HEK293 (cell line): ENCODE data around the gene SLC22A13.

Experiments used
- YY1 ChIP-seq: fragments of 450-650 bp; formaldehyde crosslinking; IDR thresholded peaks from 2 replicates; pipeline ENCODE4 v1.5.1; 2018; ENCODE audit warnings: missing biosample characterization, missing genetic modification characterization
- ZNF514 ChIP-seq: fragments of 450-650 bp; formaldehyde crosslinking; IDR thresholded peaks from 2 replicates; pipeline ENCODE4 v1.5.1; 2016; ENCODE audit warnings: missing biosample characterization, missing genetic modification characterization
- ZNF768 ChIP-seq: fragments of 450-650 bp; formaldehyde crosslinking; IDR thresholded peaks from 2 replicates; pipeline ENCODE4 v1.5.1; 2018; ENCODE audit warnings: missing biosample characterization, mild to moderate bottlenecking, missing genetic modification characterization
- TF ChIP-seq, protein P1 (sequence below): fragments of 450-650 bp; formaldehyde crosslinking; IDR thresholded peaks from 2 replicates; pipeline ENCODE4 v1.5.1; 2017; ENCODE audit warnings: missing biosample characterization, missing genetic modification characterization
- TF ChIP-seq, protein P2 (sequence below): fragments of 450-650 bp; formaldehyde crosslinking; IDR thresholded peaks from 2 replicates; pipeline ENCODE4 v1.5.1; 2016; ENCODE audit warnings: missing biosample characterization, missing genetic modification characterization
- TF ChIP-seq, protein P3 (sequence below): sonication (generic); formaldehyde crosslinking; IDR thresholded peaks from 2 replicates; pipeline ENCODE4 v1.8.1; 2022; ENCODE audit warnings: mild to moderate bottlenecking, moderate library complexity, missing genetic modification reagents
- TF ChIP-seq, protein P4 (sequence below): fragments of 450-650 bp; formaldehyde crosslinking; IDR thresholded peaks from 2 replicates; pipeline ENCODE4 v1.5.1; 2016; ENCODE audit warnings: missing biosample characterization, missing genetic modification characterization

DNA sequence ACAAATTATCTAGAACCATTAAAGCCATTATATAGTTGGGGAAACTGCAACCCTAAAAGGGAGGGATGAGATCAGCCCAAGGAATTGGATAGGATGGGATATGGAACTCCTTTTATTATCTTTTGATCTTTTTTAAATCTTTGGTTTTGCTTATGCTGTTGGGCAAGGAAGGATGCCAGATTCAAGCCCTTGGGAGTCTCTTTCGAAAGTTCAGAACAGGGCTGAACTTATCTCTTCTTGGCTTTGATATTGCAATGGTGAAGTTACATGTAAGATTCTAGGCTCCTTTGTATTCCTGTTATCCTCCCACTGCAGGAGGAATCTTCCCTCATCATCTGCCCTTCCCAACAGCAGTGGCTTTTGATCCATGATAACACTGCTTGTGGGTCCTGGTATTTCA lies 10.0 kb upstream of the SLC22A13 start:
- TF ChIP-seq ZNF768 (tag by site-specific recombination) (no peak), YY1 (tag by site-specific recombination) (no peak), ZNF514 (tag by site-specific recombination) (no peak)
- TF ChIP-seq, protein P1, sequence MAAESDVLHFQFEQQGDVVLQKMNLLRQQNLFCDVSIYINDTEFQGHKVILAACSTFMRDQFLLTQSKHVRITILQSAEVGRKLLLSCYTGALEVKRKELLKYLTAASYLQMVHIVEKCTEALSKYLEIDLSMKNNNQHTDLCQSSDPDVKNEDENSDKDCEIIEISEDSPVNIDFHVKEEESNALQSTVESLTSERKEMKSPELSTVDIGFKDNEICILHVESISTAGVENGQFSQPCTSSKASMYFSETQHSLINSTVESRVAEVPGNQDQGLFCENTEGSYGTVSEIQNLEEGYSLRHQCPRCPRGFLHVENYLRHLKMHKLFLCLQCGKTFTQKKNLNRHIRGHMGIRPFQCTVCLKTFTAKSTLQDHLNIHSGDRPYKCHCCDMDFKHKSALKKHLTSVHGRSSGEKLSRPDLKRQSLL = no peak
- TF ChIP-seq, protein P2, sequence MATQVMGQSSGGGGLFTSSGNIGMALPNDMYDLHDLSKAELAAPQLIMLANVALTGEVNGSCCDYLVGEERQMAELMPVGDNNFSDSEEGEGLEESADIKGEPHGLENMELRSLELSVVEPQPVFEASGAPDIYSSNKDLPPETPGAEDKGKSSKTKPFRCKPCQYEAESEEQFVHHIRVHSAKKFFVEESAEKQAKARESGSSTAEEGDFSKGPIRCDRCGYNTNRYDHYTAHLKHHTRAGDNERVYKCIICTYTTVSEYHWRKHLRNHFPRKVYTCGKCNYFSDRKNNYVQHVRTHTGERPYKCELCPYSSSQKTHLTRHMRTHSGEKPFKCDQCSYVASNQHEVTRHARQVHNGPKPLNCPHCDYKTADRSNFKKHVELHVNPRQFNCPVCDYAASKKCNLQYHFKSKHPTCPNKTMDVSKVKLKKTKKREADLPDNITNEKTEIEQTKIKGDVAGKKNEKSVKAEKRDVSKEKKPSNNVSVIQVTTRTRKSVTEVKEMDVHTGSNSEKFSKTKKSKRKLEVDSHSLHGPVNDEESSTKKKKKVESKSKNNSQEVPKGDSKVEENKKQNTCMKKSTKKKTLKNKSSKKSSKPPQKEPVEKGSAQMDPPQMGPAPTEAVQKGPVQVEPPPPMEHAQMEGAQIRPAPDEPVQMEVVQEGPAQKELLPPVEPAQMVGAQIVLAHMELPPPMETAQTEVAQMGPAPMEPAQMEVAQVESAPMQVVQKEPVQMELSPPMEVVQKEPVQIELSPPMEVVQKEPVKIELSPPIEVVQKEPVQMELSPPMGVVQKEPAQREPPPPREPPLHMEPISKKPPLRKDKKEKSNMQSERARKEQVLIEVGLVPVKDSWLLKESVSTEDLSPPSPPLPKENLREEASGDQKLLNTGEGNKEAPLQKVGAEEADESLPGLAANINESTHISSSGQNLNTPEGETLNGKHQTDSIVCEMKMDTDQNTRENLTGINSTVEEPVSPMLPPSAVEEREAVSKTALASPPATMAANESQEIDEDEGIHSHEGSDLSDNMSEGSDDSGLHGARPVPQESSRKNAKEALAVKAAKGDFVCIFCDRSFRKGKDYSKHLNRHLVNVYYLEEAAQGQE (tag by site-specific recombination) = no peak
- TF ChIP-seq, protein P3, sequence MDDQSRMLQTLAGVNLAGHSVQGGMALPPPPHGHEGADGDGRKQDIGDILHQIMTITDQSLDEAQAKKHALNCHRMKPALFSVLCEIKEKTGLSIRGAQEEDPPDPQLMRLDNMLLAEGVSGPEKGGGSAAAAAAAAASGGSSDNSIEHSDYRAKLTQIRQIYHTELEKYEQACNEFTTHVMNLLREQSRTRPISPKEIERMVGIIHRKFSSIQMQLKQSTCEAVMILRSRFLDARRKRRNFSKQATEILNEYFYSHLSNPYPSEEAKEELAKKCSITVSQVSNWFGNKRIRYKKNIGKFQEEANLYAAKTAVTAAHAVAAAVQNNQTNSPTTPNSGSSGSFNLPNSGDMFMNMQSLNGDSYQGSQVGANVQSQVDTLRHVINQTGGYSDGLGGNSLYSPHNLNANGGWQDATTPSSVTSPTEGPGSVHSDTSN (CRISPR knock-in tag) = no peak
- TF ChIP-seq, protein P4, sequence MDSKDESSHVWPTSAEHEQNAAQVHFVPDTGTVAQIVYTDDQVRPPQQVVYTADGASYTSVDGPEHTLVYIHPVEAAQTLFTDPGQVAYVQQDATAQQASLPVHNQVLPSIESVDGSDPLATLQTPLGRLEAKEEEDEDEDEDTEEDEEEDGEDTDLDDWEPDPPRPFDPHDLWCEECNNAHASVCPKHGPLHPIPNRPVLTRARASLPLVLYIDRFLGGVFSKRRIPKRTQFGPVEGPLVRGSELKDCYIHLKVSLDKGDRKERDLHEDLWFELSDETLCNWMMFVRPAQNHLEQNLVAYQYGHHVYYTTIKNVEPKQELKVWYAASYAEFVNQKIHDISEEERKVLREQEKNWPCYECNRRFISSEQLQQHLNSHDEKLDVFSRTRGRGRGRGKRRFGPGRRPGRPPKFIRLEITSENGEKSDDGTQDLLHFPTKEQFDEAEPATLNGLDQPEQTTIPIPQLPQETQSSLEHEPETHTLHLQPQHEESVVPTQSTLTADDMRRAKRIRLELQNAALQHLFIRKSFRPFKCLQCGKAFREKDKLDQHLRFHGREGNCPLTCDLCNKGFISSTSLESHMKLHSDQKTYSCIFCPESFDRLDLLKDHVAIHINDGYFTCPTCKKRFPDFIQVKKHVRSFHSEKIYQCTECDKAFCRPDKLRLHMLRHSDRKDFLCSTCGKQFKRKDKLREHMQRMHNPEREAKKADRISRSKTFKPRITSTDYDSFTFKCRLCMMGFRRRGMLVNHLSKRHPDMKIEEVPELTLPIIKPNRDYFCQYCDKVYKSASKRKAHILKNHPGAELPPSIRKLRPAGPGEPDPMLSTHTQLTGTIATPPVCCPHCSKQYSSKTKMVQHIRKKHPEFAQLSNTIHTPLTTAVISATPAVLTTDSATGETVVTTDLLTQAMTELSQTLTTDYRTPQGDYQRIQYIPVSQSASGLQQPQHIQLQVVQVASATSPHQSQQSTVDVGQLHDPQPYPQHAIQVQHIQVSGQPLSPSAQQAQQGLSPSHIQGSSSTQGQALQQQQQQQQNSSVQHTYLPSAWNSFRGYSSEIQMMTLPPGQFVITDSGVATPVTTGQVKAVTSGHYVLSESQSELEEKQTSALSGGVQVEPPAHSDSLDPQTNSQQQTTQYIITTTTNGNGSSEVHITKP (tag by site-specific recombination) = no peak
